GM19043 (cell line): ENCODE measurements around the gene SNTG2.

ENCODE experiments used
- ATAC-seq: cut with Tn5 transposase; IDR thresholded peaks from one replicate; pipeline ENCODE4 v1.9.1; 2021; ENCODE audit warnings: low read depth; ENCODE audit not compliant: unreplicated experiment

The SNTG2 gene

GRCh38 chr2:1045109-1045508 lies 94.5 kb downstream of the SNTG2 start:
- ATAC-seq, result peak; percentile 78

- no peak for ATAC-seq
Measured at GRCh38 chr2:1046067-1046466, 95.4 kb downstream of the SNTG2 start.

DNA sequence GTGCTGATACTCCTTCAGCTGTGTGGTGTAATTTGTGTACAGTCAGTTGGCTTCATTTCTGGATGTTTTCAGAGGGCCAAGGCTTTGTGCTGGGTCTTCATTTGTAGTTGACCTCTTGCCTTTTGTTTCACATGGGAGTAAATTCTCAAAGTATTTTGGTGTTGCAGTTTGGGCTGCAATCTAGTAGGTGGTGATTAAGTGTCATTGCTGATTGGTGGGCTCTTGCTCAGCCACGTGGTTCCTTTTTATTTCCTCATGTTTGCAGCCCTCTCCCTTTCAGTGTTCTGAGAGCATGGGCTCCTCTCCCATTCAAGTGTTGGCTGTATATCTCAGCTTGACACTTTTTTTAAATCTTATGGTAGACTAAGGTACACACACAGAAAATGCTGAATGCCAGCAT lies 96.8 kb downstream of the SNTG2 start:
- no peak for ATAC-seq

DNA sequence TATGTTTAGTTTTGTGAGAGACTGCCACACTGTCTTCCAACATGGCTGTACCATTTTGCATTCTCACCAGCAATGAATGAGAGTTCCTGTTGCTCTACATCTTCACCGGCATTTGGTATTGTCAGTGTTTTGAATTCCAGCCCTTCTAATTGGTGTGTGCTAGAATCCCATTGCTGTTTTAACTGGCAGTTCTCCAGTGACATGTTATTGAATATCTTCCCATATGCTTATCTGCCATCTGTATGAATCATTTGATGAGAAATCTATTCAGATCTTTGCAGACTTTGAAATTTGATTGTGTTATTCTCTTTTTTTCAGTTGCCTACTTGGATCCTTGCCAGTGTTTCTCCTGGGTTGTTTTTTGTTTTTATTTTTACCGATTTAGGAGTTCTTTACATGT lies 99.0 kb downstream of the SNTG2 start:
- ATAC-seq, result no peak

DNA sequence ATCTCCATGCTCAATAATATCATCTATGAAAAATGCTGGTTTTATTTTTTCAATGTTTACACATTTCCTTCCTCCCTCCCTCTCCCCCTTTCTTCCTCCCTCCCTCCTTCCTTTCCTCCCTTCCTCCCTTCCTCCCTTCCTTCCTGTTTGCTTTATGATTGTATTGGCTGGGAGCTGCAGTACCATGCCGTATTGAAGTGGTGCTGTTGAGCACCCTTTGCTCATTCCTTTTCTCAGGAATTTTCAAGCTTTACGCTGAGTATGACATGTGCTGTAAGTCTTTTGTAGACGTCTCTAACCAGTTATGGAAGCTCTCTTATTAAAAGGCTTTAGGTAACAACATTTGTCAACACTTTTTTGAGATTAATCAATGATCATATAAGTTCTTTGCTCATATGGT lies 100.4 kb downstream of the SNTG2 start:
- no peak for ATAC-seq

GRCh38 chr2:1052771-1053191 lies 102.1 kb downstream of the SNTG2 start:
- ATAC-seq, result no peak

DNA sequence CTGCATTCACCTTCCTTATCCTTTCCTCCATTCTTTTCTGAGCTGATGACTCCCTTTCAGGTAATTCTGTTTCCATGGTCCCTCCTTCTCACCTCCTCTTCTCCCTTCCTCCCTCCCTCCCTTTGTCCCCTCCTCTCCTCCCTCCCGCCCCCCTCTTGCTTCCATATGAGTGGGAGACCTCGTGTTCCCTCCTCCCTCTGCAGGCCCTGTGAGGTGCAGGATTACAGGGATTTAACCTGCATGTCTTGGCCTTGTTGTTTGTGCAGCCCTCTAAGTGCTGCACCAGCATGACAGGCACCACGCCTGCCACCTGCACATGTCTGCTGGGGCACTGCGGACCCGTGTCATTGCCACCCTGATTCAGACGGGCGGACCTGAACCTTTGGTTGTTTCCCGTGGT lies 103.1 kb downstream of the SNTG2 start:
- ATAC-seq, result no peak

DNA sequence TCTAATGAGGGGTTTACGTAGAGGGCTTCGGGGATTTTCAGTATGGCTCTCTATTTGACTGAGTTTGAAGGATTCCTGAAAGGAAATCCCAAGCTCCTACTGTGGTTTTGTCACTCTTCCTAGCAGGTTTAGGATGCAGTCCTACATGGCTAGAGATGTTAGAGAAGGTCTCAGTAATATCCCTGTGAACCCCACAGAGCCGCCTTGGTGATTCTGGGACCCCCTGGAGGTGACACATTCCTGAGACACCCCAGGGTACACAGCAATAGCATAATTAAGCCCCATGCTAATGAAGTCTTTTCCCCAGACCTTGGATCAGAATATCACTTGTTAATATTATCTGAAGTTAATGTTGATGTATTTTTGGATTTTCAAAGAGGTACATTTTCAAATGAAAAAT lies 103.8 kb downstream of the SNTG2 start:
- no peak for ATAC-seq

- ATAC-seq, result no peak
Measured at GRCh38 chr2:1055014-1055595, 104.5 kb downstream of the SNTG2 start.

DNA sequence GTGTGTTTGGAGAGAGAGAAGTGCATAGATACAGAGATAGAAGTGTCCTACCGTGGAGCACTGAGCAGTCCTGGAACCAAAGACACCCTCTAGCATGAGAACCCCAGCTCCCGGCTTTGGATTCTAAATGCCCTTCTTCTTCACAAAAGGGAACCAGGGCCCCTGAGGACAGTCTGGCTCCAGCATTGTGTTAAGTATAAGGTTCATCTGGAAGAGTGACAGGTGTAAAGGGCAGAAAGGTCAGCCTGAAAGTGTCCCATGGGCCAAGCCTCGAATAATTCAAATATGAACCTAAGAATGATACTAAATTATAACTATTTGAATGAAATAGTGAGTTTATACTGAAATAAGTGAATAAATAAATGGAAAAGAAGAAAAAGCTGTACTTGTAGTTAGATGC lies 109.7 kb downstream of the SNTG2 start:
- ATAC-seq, result no peak

- no peak for ATAC-seq
Measured at GRCh38 chr2:1060987-1061386, 110.3 kb downstream of the SNTG2 start.

DNA sequence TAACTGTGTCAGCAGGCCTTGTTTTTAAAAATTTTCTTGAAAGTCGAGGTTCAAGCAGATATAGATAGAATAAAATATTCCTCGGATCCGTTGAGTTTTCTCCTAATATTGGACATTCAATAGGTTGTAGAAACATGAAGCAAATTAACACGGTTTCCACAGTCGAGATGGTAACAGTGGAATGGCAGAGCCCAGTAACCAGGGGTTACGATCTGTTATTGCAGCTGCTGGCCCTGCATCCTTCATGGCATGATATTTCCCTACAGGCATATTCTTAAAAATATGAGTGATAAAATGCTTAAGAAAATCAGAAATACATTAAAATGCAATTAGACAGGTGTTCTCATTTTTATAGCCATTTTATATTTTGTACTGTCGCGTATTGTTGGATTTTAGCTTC lies 117.6 kb downstream of the SNTG2 start:
- no peak for ATAC-seq

- no peak for ATAC-seq
Measured at GRCh38 chr2:1068822-1069221, 118.2 kb downstream of the SNTG2 start.

DNA sequence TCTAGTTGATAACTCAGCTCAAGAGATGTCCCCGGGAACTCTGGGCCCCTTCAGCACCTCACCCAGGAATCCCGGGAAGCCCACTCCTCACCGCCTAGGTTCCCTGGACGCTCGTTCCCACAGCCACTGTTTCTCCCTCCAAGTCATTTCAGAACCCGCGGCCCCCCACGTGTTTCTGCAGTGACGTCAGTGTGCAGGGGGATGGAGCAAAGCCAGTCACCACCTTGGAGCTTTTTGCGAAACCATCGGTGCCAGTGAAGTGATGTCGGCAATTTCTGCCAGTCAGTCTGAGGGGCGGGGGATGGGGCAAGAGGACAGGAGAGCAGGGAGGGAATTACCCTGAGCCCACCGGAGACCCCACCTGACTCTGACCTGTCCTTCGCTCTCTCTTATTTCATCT lies 119.2 kb downstream of the SNTG2 start:
- ATAC-seq, result no peak

- no peak for ATAC-seq
Measured at GRCh38 chr2:1070601-1071000, 120.0 kb downstream of the SNTG2 start.

GRCh38 chr2:1071650-1072049 lies 121.0 kb downstream of the SNTG2 start:
- ATAC-seq, result no peak

- ATAC-seq, result no peak
Measured at GRCh38 chr2:1072250-1072649, 121.6 kb downstream of the SNTG2 start.

DNA sequence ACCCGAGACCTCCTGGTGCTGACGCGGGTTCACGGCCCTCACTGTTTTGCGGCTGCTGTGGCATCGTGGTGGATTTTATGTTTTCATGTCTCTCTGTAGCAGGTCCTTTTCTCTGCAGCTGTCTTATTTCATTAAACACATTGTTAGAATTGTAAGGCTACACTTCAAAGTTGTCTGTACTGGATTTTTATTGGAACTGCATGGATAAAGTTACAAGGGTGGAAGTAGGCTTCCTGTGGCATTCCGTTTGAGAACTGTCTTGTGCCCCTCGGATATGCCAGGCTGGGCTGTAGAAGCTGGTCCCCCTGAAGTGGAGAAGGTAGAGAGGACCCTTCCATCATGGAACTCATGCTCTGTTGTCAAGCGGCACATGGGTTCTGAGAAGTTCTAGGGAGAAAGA lies 127.3 kb downstream of the SNTG2 start:
- ATAC-seq, result no peak

GRCh38 chr2:1078326-1078725 lies 127.7 kb downstream of the SNTG2 start:
- no peak for ATAC-seq

- ATAC-seq, result no peak
Measured at GRCh38 chr2:1079873-1080799, 129.5 kb downstream of the SNTG2 start.

- ATAC-seq, result no peak
Measured at GRCh38 chr2:1081451-1082225, 131.0 kb downstream of the SNTG2 start.
